Effector memory CD8-positive, alpha-beta T cell (primary cell): ENCODE data around the gene ZBTB47.

Experiments
- ATAC-seq: fragments of 150-1000 bp; cut with Tn5 transposase; replicated peaks from 2 replicates; pipeline ENCODE4 v1.10.0; 2021; ENCODE audit warnings: mild to moderate bottlenecking, moderate library complexity
- DNase-seq, 3 experiments: peaks; one replicate each; pipeline ENCODE4 v3.0.0; 2021
- H3K27ac Mint-ChIP-seq, 2 donors: one replicate each; pipeline ENCODE4 v1.8.0; 2022; ENCODE audit warnings: mild to moderate bottlenecking in 2 of 2, mixed read lengths in 2 of 2, moderate library complexity in 2 of 2
- H3K27me3 Mint-ChIP-seq, 2 donors: one replicate each; pipeline ENCODE4 v1.8.0; 2022; ENCODE audit warnings: mixed read lengths in 2 of 2
- H3K36me3 Mint-ChIP-seq: one replicate; pipeline ENCODE4 v1.8.0; 2022; ENCODE audit warnings: mild to moderate bottlenecking, moderate library complexity, mixed read lengths; ENCODE audit not compliant: insufficient read depth
- H3K4me1 Mint-ChIP-seq, 2 donors: one replicate each; pipeline ENCODE4 v1.8.0; 2022; ENCODE audit warnings: low read depth in 2 of 2, mixed read lengths in 2 of 2
- H3K4me3 Mint-ChIP-seq, 2 donors: one replicate each; pipeline ENCODE4 v1.8.0; 2022; ENCODE audit warnings: mild to moderate bottlenecking in 2 of 2, mixed read lengths in 2 of 2, moderate library complexity in 2 of 2
- H3K9me3 Mint-ChIP-seq, 2 donors: one replicate each; pipeline ENCODE4 v1.8.0; 2022; ENCODE audit warnings: mixed read lengths in 2 of 2

Gene ZBTB47

DNA sequence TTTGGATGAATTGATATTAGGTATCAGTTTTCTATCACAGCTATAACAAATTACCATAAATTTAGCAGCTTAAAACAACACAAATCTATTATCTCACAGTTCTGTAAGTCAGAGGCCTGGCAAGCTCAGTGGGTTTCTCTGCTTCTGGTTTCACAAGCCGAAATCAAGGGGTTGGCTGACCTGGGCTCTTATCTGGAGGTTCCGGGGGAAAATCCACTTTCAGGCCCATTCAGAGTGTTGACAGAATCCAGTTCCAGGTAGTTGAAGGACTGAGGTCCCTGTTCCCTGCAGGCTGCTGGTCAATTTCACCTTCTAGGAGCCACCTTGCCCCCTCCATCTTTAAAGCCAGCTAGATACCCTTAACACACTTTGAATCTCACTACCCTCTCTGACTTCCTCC is 60.2 kb downstream of the ZBTB47 start:
- DNase-seq = no peak
- ATAC-seq = no peak
- no peak overlapping the region for H3K4me3 Mint-ChIP-seq
- no peaks in the 10 kb centered on the region for H3K36me3 Mint-ChIP-seq
- no peaks in the 10 kb centered on the region for H3K4me1 Mint-ChIP-seq
- no peaks in the 10 kb centered on the region for H3K9me3 Mint-ChIP-seq
- H3K27me3 Mint-ChIP-seq = peaks cover 9 to 23% of the 10 kb centered on the region in 2 donors
- no peak overlapping the region for H3K27ac Mint-ChIP-seq

DNA sequence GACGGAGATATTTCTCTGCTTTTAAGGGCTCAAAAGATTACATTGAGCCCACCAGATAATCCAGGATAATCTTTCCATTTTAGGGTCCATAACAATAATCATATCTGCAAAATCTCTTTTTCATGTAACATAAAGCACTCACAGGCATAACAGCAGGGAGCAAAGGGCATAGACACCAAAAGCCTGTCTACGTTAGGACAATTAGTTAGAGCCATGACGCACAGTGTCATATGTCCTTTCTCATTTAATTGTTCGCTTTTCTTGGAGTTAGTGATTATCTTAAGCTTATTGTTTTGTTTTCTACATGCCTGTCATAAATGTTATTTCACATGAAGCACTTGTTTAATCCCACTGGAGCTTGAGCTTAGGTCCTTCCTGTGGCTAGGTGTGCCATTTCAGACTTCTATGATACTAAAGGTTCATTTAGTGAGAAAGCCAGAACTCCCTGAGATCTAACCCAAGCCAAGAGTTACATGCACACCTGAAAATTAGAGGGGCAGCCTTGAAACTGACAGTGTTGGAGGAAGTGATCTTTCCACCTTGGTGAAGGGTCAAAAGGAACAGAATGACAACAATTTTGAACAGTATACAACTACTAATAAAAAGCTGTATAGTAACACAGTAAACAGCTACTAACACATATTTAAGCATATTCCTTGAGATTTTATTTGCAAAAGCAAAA is 60.8 kb downstream of the ZBTB47 start:
- no peak for ATAC-seq
- peaks cover 3 to 19% of the 10 kb centered on the region in 2 donors for H3K27me3 Mint-ChIP-seq

More for the DNA sequence above, 60.8 kb downstream of the ZBTB47 start:
- Mint-ChIP-seq H3K4me1 (no peaks in the 10 kb centered on the region), H3K9me3 (no peaks in the 10 kb centered on the region), H3K27ac (no peak overlapping the region), H3K4me3 (no peak overlapping the region), H3K36me3 (no peaks in the 10 kb centered on the region)
- DNase-seq = no peak
